GM23248 (cell line): Measurements from ENCODE around the gene GAD2.

Source experiments
- EZH2 ChIP-seq: fragments of 200-600 bp; sonication (generic); IDR thresholded peaks from 2 replicates; pipeline ENCODE4 v1.6.1; 2018; ENCODE audit warnings: antibody characterized with exemption, mild to moderate bottlenecking; ENCODE audit not compliant: insufficient read depth, poor library complexity, severe bottlenecking
- EZH2phosphoT487 ChIP-seq: fragments of 200-600 bp; sonication (generic); IDR thresholded peaks from 2 replicates; pipeline ENCODE4 v1.6.1; 2018; ENCODE audit warnings: antibody characterized with exemption, moderate library complexity, mild to moderate bottlenecking, low read depth; ENCODE audit not compliant: insufficient read depth

GRCh38 chr10:26238378-26238777 is 21.8 kb downstream of the GAD2 start:
- TF ChIP-seq EZH2 (no peak), EZH2phosphoT487 (no peak)
